Spleen (tissue), 11 donors: ENCODE data around the gene MICU1. TPM values are rescaled to one million over a fixed set of nuclear protein-coding genes. Genes with fewer than 3 reads are reported as not detected.

ENCODE experiments used
- DNase-seq: peaks from one replicate; pipeline ENCODE4 v3.0.0-alpha.2; 2020
- H3K27ac ChIP-seq, 8 donors: fragments of 200-600 bp; sonication (generic) in 7 of 8; 1 replicate in 4 of 8; 2 replicates in 4 of 8; pipeline versions ENCODE4 v1.5.0 to v1.8.0; 2016 to 2021; ENCODE audit warnings: inconsistent platforms in 4 of 8, mild to moderate bottlenecking in 4 of 8, moderate library complexity in 1 of 8
- H3K27me3 ChIP-seq, 7 donors: fragments of 200-600 bp; sonication (generic) in 6 of 7; replicated peaks in 1 of 7; 1 replicate in 4 of 7; 2 replicates in 3 of 7; pipeline versions ENCODE4 v1.5.0 to v1.8.0; 2016 to 2021; ENCODE audit warnings: inconsistent platforms in 3 of 7, mild to moderate bottlenecking in 1 of 7
- H3K36me3 ChIP-seq, 6 donors: fragments of 200-600 bp; sonication (generic) in 5 of 6; 1 replicate in 4 of 6; 2 replicates in 2 of 6; pipeline versions ENCODE4 v1.5.0 to v1.8.0; 2016 to 2021; ENCODE audit warnings: inconsistent platforms in 2 of 6
- H3K4me1 ChIP-seq, 6 donors: fragments of 200-600 bp; sonication (generic) in 5 of 6; 1 replicate in 3 of 6; 2 replicates in 3 of 6; pipeline versions ENCODE4 v1.5.0 to v1.8.0; 2016 to 2021; ENCODE audit warnings: inconsistent platforms in 3 of 6
- H3K4me3 ChIP-seq, 8 donors: fragments of 200-600 bp; sonication (generic) in 7 of 8; 1 replicate in 4 of 8; 2 replicates in 4 of 8; pipeline versions ENCODE4 v1.5.0 to v1.8.0; 2016 to 2021; ENCODE audit warnings: inconsistent platforms in 4 of 8, mild to moderate bottlenecking in 4 of 8, moderate library complexity in 2 of 8
- H3K9me3 ChIP-seq, 8 donors: fragments of 200-600 bp; sonication (generic) in 7 of 8; 1 replicate in 4 of 8; 2 replicates in 4 of 8; pipeline versions ENCODE4 v1.5.0 to v1.8.0; 2016 to 2021; ENCODE audit warnings: inconsistent platforms in 4 of 8
- POLR2A ChIP-seq, 3 donors: fragments of 450-650 bp; IDR thresholded peaks; one replicate each; pipeline ENCODE4 v1.5.1; 2017; ENCODE audit warnings: antibody characterized with exemption in 3 of 3, mild to moderate bottlenecking in 1 of 3
- POLR2AphosphoS5 ChIP-seq, 3 donors: sonication (generic); formaldehyde crosslinking; IDR thresholded peaks; one replicate each; pipeline ENCODE4 v1.5.1; 2017; ENCODE audit warnings: antibody characterized with exemption in 3 of 3
- WGBS, 5 donors: extraction: QIAGEN DNeasy Blood & Tissue Kit in 3 of 5; methylation state at CpG; one replicate each; pipeline versions ENCODE4 v1.1.5 to v1.1.7; 2013 to 2018; 5-methylcytosine and 5-hydroxymethylcytosine counted together
- intact Hi-C: fragments of 100-400 bp; cut with DNase I; formaldehyde crosslinking; loops from one replicate; pipeline ENCODE4 v1.15.0; 2023; ENCODE audit warnings: low total_unique reads
- polyA plus RNA-seq, 3 donors: library from polyadenylated mRNA; stranded (reverse); fragments of 200-250 nt; gene quantifications; one replicate each; pipeline ENCODE4 v1.2.1, GENCODE V29; 2013
- total RNA-seq, 7 donors: library from RNA; depleted of rRNA in 3 of 7; stranded (reverse); fragments of >200 nt in 3 of 7; fragmentation: NEBNext Ultra II Directional in 4 of 7; extraction: Animal tissue kit (Norgen Biotek cat#: 25700) in 4 of 7; gene quantifications; one replicate each; pipeline versions ENCODE4 v1.1.0 to v1.2.1, GENCODE V29; 2016 to 2021
- TF ChIP-seq, protein P1 (sequence below), 11 experiments: fragments of 200-600 bp in 7 of 11; fragments of 450-650 bp in 4 of 11; sonication (generic) in 4 of 11; IDR thresholded peaks in 8 of 11; conservative IDR thresholded peaks in 3 of 11; 1 replicate in 7 of 11; 2 replicates in 4 of 11; pipeline versions ENCODE4 v1.4.0 to v1.8.0; 2016 to 2021; ENCODE audit warnings: antibody characterized with exemption in 11 of 11, inconsistent platforms in 4 of 11, mild to moderate bottlenecking in 1 of 11
- donor health status: healthy with polysubstance abuse.
- donor health status: DM: no; HTN: no; CAD: no; lungs with moderate emphysema.
- donor health status: DM: no; HTN: no; CAD: no.
- donor health status: Bipolar disorder and iron deficiency.
- donor health status: healthy.
- donor health status: DM: no; HTN: no; CAD: no.
- donor health status: DM: yes; HTN: yes; CAD: no.

Gene MICU1
- total and polyA plus RNA-seq, 10 donors, result 16.4 to 58.4 (median 46.5) TPM

- no peaks in the 10 kb centered on the region for H3K9me3 ChIP-seq
- H3K27ac ChIP-seq, result peak overlapping the region; percentile 84 to 98 (median 95)
- H3K36me3 ChIP-seq, result peaks cover 0 to 78% (median 35%) of the 10 kb centered on the region in 6 donors
- WGBS, 5 donors, result 80 to 90% (median 85%) methylated on average over 16 to 18 of the region's 18 CpGs
- peaks cover 67 to 82% (median 74%) of the 10 kb centered on the region in 6 donors for H3K4me1 ChIP-seq
- TF ChIP-seq POLR2A (IDR thresholded peaks at IDR 0.05) (no peak), POLR2AphosphoS5 (IDR thresholded peaks at IDR 0.05) (no peak)
- TF ChIP-seq, protein P1, sequence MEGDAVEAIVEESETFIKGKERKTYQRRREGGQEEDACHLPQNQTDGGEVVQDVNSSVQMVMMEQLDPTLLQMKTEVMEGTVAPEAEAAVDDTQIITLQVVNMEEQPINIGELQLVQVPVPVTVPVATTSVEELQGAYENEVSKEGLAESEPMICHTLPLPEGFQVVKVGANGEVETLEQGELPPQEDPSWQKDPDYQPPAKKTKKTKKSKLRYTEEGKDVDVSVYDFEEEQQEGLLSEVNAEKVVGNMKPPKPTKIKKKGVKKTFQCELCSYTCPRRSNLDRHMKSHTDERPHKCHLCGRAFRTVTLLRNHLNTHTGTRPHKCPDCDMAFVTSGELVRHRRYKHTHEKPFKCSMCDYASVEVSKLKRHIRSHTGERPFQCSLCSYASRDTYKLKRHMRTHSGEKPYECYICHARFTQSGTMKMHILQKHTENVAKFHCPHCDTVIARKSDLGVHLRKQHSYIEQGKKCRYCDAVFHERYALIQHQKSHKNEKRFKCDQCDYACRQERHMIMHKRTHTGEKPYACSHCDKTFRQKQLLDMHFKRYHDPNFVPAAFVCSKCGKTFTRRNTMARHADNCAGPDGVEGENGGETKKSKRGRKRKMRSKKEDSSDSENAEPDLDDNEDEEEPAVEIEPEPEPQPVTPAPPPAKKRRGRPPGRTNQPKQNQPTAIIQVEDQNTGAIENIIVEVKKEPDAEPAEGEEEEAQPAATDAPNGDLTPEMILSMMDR (IDR thresholded peaks at IDR 0.05 in 8 of 11, conservative IDR thresholded peaks at IDR 0.05 in 3 of 11), result no peak
- H3K27me3 ChIP-seq, result no peaks in the 10 kb centered on the region
- intact Hi-C loops, result loop anchor here (2.0 to 5.0 kb wide), 2 partner anchors 212 to 289 kb away; no protein-coding TSS in a partner anchor
- peak overlapping the region in 1 of 8 donors; percentile 57 for H3K4me3 ChIP-seq
- DNase-seq, result peak; percentile 81
These were observed 289.4 kb downstream of the MICU1 start for GRCh38 chr10:72336259-72337038.

- Histone ChIP-seq H3K36me3 (peaks cover 0 to 69% (median 27%) of the 10 kb centered on the region in 6 donors), H3K27ac (peak overlapping the region; percentile 84 to 98 (median 95)), H3K4me3 (peak overlapping the region in 4 of 8 donors; percentile 2 to 57 (median 12)), H3K27me3 (no peaks in the 10 kb centered on the region), H3K9me3 (no peaks in the 10 kb centered on the region), H3K4me1 (peaks cover 69 to 82% (median 77%) of the 10 kb centered on the region in 6 donors)
- intact Hi-C loops, result loop anchor here (2.0 to 5.0 kb wide), 2 partner anchors 211 to 288 kb away; no protein-coding TSS in a partner anchor
- DNase-seq, result peak; percentile 94
- no peak for TF ChIP-seq POLR2AphosphoS5 (IDR thresholded peaks at IDR 0.05)
- TF ChIP-seq, protein P1 (IDR thresholded peaks at IDR 0.05 in 8 of 11, conservative IDR thresholded peaks at IDR 0.05 in 3 of 11), result peak in 4 of 11 experiments; percentile 13 to 58 (median 22)
- no peak for TF ChIP-seq POLR2A (IDR thresholded peaks at IDR 0.05)
- WGBS, 5 donors, result 27 to 37% (median 34%) methylated on average over 19 to 20 of the region's 20 CpGs
These were observed 290.3 kb downstream of the MICU1 start for GRCh38 chr10:72335394-72336258.

DNA sequence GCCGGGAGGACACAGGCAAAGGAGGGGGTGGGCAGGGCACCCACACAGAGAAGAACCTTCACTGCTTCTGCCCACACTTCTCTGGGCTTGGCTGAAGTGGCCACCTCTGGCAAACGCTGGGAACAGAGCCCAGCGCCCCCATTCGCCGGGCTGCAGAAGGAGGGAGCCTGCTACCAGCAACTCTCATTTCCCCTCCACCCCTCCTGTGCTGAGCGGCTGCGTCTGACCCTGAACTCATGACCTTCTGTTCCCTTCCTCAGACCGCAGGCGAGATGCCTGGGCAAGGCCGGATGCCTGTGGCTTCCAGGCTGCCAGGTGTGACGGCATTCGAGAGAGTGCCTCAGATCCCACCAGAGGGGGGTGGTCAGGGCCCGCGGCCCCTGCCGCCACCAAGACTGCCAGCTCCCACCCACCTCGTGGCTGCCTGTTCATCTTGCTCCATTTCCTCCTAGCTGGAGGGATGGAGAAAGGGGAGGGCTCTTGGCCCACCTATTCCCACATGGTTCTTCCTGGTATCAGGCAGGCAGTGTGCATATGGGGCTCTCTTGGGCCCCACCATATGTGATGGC is 291.0 kb downstream of the MICU1 start:
- intact Hi-C loops, result loop anchor here (5.0 kb wide), 1 partner anchor 288 kb away; no protein-coding TSS in a partner anchor
- Histone ChIP-seq H3K9me3 (no peaks in the 10 kb centered on the region), H3K36me3 (peaks cover 0 to 62% (median 22%) of the 10 kb centered on the region in 6 donors), H3K4me1 (peaks cover 68 to 82% (median 78%) of the 10 kb centered on the region in 6 donors), H3K4me3 (peak overlapping the region in 5 of 8 donors; percentile 2 to 57 (median 7)), H3K27ac (peak overlapping the region; percentile 84 to 98 (median 95)), H3K27me3 (no peaks in the 10 kb centered on the region)
- peak; percentile 99 for DNase-seq
- WGBS, 5 donors, result 2 to 8% (median 5%) methylated on average over 8 to 16 of the region's 16 CpGs
- TF ChIP-seq POLR2A (IDR thresholded peaks at IDR 0.05), result peak in 1 of 3 donors; percentile 17
- peak; percentile 98 to 99 (median 99) for TF ChIP-seq POLR2AphosphoS5 (IDR thresholded peaks at IDR 0.05)
- TF ChIP-seq, protein P1 (IDR thresholded peaks at IDR 0.05 in 8 of 11, conservative IDR thresholded peaks at IDR 0.05 in 3 of 11), result peak in 10 of 11 experiments; percentile 5 to 56 (median 40)
